Esophagus muscularis mucosa (tissue), 3 donors: Measurements from ENCODE around the gene SNX1.

Source experiments
- CTCF ChIP-seq, 3 experiments: fragments of 200-600 bp in 2 of 3; fragments of 450-650 bp in 1 of 3; sonication (generic) in 2 of 3; IDR thresholded peaks; one replicate each; pipeline ENCODE4 v1.5.1; 2017 to 2019; ENCODE audit warnings: antibody characterized with exemption in 3 of 3, mild to moderate bottlenecking in 2 of 3, moderate library complexity in 1 of 3
- POLR2A ChIP-seq: fragments of 450-650 bp; IDR thresholded peaks from one replicate; pipeline ENCODE4 v1.6.1; 2017; ENCODE audit warnings: antibody characterized with exemption, moderate library complexity, mild to moderate bottlenecking, low read depth
- POLR2AphosphoS5 ChIP-seq, 2 donors: sonication (generic); formaldehyde crosslinking; IDR thresholded peaks; one replicate each; pipeline ENCODE4 v1.6.1; 2017; ENCODE audit warnings: antibody characterized with exemption in 2 of 2

- no peak for TF ChIP-seq CTCF (IDR thresholded peaks at IDR 0.05)
- no peak for TF ChIP-seq POLR2A
- TF ChIP-seq POLR2AphosphoS5 (IDR thresholded peaks at IDR 0.05), result no peak
These were observed 48.9 kb downstream of the SNX1 start for GRCh38 chr15:64144565-64145281.
